SJSA1 (cell line): ENCODE results near the gene MYOM3. TPM values are rescaled to one million over a fixed set of nuclear protein-coding genes. Genes with fewer than 3 reads are reported as not detected.
A peak's percentile ranks its signal among the peaks of the same experiment; 100 is the strongest.
"Not testable (repeated sequence)": the region's sequence is repeated elsewhere in the genome, so short reads cannot be mapped to it uniquely, and the experiment has no call there.

Source experiments
- DNase-seq, 2 experiments: peaks; one replicate each; pipeline ENCODE4 v3.0.0-alpha.2; 2015 to 2020; ENCODE audit warnings: low spot score in 2 of 2, low read depth in 1 of 2
- H3K27ac ChIP-seq: fragments of 250-450 bp; sonication (Bioruptor Pico); 2 replicates; pipeline ENCODE4 v1.5.1; 2020; ENCODE audit warnings: mild to moderate bottlenecking, moderate library complexity
- H3K27me3 ChIP-seq: fragments of 250-450 bp; sonication (Bioruptor Pico); replicated peaks from 2 replicates; pipeline ENCODE4 v1.5.1; 2020; ENCODE audit warnings: mild to moderate bottlenecking, moderate library complexity
- H3K36me3 ChIP-seq: fragments of 250-450 bp; sonication (Bioruptor Pico); 2 replicates; pipeline ENCODE4 v1.5.1; 2020; ENCODE audit warnings: mild to moderate bottlenecking
- H3K4me1 ChIP-seq: fragments of 250-450 bp; sonication (Bioruptor Pico); replicated peaks from 2 replicates; pipeline ENCODE4 v1.6.1; 2021; ENCODE audit warnings: mild to moderate bottlenecking
- H3K4me3 ChIP-seq: fragments of 250-450 bp; sonication (Bioruptor Pico); 2 replicates; pipeline ENCODE4 v1.5.1; 2020; ENCODE audit warnings: mild to moderate bottlenecking
- H3K9me3 ChIP-seq: fragments of 250-450 bp; sonication (Bioruptor Pico); replicated peaks from 2 replicates; pipeline ENCODE4 v1.5.1; 2020; ENCODE audit warnings: mild to moderate bottlenecking
- total RNA-seq: library from RNA; depleted of rRNA; stranded (reverse); fragments of >200 nt; shearing (Covaris generic); gene quantifications from 2 replicates; pipeline ENCODE4 v1.2.3, GENCODE V29; 2014

Gene MYOM3
- total RNA-seq, 1 experiment from 2014 or later = 0.03 TPM

DNA sequence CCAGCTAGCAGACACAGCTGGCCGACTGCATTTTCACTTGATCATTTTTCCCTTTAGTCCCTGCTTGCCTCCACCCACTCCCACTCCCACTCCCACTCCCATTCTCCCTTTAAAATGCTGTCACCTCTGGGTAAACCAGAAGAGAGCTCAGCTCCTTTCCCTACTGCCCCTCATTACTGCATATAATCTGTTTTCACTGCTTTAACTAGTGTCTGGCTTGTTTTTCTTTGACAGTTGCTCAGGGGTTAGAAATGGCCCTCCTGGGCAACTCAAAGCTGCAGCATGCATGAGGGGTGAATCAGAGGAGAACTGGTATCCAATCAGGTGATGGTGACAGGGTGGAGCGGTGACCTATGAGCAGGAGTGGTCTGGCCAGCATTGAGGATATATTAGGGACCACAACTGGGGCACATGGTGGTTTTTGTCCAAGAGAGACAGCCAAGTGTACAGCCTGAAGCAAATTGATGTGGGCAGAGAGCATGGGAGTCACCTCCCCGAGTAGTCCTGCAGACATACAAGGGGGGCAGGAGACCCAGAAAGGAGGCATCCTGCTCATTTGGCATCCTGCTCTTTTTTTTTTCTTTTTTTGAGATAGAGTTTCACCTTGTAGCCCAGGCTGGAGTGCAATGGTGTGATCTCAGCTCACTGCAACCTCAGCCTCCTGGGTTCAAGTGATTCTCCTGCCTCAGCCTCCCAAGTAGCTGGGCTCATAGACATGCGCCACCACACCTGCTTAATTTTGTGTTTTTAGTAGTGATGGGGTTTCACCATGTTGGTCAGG lies 89.2 kb downstream of the MYOM3 start:
- H3K9me3 ChIP-seq = no peaks in the 10 kb centered on the region
- peak; percentile 52 to 71 for DNase-seq
- H3K4me3 ChIP-seq = no peak overlapping the region
- peaks cover 38% of the 10 kb centered on the region for H3K4me1 ChIP-seq
- H3K27ac ChIP-seq = peak overlapping the region; percentile 62
- no peaks in the 10 kb centered on the region for H3K27me3 ChIP-seq
- no peaks in the 10 kb centered on the region for H3K36me3 ChIP-seq

GRCh38 chr1:24021403-24022266 lies 90.3 kb downstream of the MYOM3 start:
- peak overlapping the region; percentile 62 for H3K27ac ChIP-seq
- H3K4me1 ChIP-seq = peaks cover 48% of the 10 kb centered on the region
- H3K36me3 ChIP-seq = no peaks in the 10 kb centered on the region
- H3K27me3 ChIP-seq = no peaks in the 10 kb centered on the region
- no peak for DNase-seq
- no peak overlapping the region for H3K4me3 ChIP-seq
- H3K9me3 ChIP-seq = no peaks in the 10 kb centered on the region

- Histone ChIP-seq H3K36me3 (no peaks in the 10 kb centered on the region), H3K9me3 (no peaks in the 10 kb centered on the region), H3K27me3 (no peaks in the 10 kb centered on the region), H3K27ac (peak overlapping the region; percentile 91; the same call in 1 of the 2 replicates), H3K4me3 (no peak overlapping the region), H3K4me1 (peaks cover 49% of the 10 kb centered on the region)
- DNase-seq = no peak
Measured at GRCh38 chr1:24020470-24020869, 91.5 kb downstream of the MYOM3 start.

DNA sequence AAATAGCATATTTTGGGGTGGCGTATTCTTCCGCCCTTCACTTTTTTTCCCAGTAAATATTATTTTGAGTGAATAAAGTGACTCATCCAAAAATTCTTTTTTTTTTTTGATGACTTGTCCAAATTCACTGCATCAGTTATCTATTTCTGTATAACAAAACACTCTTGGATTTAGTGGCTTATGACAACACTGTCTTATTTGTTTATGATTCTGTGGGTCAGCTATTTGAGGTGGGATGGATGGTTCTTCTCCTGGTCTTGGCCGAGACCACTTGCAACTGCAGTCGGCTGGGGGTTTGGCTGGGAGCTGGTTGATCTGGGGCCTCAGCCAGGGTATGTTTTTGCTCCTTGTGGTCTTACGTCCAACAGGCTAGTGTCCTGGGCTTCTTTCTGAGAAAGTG lies 91.9 kb downstream of the MYOM3 start:
- Histone ChIP-seq H3K27ac (peak overlapping the region; percentile 91), H3K4me3 (no peak overlapping the region), H3K9me3 (no peaks in the 10 kb centered on the region), H3K4me1 (peaks cover 49% of the 10 kb centered on the region), H3K27me3 (no peaks in the 10 kb centered on the region), H3K36me3 (no peaks in the 10 kb centered on the region)
- no peak for DNase-seq

- peaks cover 49% of the 10 kb centered on the region for H3K4me1 ChIP-seq
- peak overlapping the region; percentile 91 for H3K27ac ChIP-seq
- no peaks in the 10 kb centered on the region for H3K9me3 ChIP-seq
- H3K36me3 ChIP-seq = no peaks in the 10 kb centered on the region
- peak; percentile 95 to 98 for DNase-seq
- no peak overlapping the region for H3K4me3 ChIP-seq
- H3K27me3 ChIP-seq = no peaks in the 10 kb centered on the region
Measured at GRCh38 chr1:24018611-24019580, 93.0 kb downstream of the MYOM3 start.

DNA sequence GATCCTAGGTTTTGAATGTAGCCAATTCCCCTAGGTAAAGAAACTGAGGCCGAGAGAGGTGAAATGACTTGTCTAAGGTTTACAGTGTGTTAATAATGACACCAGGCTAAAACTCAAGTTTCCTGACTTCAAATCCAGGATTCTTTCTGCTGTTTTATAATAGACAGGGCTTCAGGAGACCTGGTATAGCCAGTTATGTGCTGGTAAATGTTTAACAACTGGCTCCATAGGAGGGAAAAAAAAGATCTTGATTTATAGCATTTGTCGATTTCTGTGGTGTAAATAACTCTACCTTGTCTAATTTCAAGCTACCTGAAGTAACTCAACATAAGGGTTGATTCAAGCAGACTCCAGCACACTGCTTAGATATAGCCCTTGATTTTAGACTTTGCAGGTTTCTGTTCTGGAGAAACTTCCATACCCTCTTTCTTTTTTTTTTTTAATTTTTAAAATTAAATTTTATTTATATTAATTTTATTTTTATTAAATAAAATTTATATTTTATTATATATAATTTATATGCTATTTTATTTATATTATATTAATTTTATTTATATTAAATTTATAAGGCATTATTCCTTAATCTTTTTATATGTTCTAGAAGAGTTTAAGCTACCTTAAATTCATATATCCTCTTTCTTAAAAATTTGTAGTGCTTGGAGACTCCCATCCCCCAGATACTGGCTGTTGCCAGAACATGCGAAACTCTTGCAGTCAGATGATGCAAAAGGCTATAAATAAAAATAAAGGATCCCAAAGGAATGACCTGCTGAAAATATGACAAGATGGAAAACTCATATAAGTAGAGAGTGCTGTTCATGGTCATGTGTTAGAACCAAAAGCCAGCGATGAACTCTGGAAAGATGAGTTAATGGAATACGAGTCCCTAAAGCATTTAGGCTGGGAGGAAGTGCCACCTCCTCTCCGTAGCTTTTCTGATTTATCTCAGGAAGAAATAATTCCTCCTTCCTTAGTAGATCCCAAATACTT lies 96.4 kb downstream of the MYOM3 start:
- no peaks in the 10 kb centered on the region for H3K27me3 ChIP-seq
- no peak overlapping the region for H3K27ac ChIP-seq
- H3K4me1 ChIP-seq = peaks cover 35% of the 10 kb centered on the region
- no peak overlapping the region for H3K4me3 ChIP-seq
- no peak for DNase-seq
- H3K36me3 ChIP-seq = no peaks in the 10 kb centered on the region
- no peaks in the 10 kb centered on the region for H3K9me3 ChIP-seq

GRCh38 chr1:24012878-24013277 lies 99.1 kb downstream of the MYOM3 start:
- H3K27ac ChIP-seq, H3K4me3 ChIP-seq, H3K36me3 ChIP-seq, H3K9me3 ChIP-seq, DNase-seq, H3K27me3 ChIP-seq: not testable (repeated sequence)
- H3K4me1 ChIP-seq = peaks cover 16% of the 10 kb centered on the region

GRCh38 chr1:24010650-24011049 lies 101.3 kb downstream of the MYOM3 start:
- DNase-seq = no peak
- Histone ChIP-seq H3K4me1 (peaks cover 5% of the 10 kb centered on the region; the same call in 1 of the 2 replicates), H3K36me3 (no peaks in the 10 kb centered on the region), H3K27ac (no peak overlapping the region), H3K9me3 (no peaks in the 10 kb centered on the region), H3K27me3 (no peaks in the 10 kb centered on the region), H3K4me3 (no peak overlapping the region)

DNA sequence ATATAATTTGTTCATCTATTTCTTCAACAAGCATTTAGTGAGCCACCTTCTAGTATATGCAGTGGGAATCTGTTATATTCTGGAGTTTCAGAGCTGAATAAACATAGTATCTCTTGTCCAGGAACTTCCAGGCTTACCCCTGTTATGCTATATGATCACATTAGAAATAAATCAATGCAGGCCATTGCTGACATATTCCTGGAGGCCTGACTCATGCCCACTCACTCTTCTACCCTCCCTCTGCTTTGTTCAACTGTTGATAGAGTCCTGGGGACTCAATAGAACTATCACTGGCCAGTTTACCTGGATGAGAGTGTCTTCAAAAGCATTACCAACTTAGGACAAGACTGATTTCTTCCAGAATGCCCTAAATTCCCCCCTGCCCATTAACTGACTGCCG lies 102.5 kb downstream of the MYOM3 start:
- Histone ChIP-seq H3K4me1 (peaks cover 5% of the 10 kb centered on the region; the same call in 1 of the 2 replicates), H3K36me3 (no peaks in the 10 kb centered on the region), H3K4me3 (no peak overlapping the region), H3K27me3 (no peaks in the 10 kb centered on the region), H3K27ac (no peak overlapping the region), H3K9me3 (no peaks in the 10 kb centered on the region)
- peak in 1 of 2 experiments; percentile 9 for DNase-seq

DNA sequence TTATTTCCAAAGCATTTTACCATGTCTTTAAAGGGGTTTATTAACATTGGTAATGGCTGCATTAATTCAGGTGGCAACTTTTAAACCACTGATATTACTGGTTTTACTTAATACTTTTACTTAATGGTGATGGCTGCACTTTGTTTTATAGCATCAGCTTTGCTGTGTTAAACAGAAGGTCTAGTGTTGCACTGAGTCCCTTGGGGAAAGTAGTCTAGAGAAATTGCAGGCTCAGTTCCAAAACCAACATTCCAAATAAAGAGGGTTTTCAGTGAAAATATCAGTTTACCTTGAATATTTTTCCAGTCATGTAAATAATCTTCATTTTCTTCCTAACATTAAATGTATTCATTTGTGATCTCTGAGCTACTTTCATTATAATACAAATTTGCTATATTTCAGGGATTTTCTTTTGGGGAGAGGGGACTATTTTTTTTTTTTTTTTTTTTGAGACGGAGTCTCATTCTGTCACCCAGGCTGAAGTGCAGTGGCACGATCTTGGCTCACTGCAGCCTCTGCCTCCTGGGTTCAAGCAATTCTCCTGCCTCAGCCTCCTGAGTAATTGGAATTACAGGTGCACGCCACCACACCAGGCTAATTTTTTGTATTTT lies 103.3 kb downstream of the MYOM3 start:
- not testable (repeated sequence) for H3K27ac ChIP-seq, H3K4me1 ChIP-seq, H3K9me3 ChIP-seq, H3K4me3 ChIP-seq, H3K27me3 ChIP-seq, DNase-seq, H3K36me3 ChIP-seq

- no peak overlapping the region for H3K27ac ChIP-seq
- H3K4me3 ChIP-seq = no peak overlapping the region
- peaks cover 5% of the 10 kb centered on the region; the same call in 1 of the 2 replicates for H3K4me1 ChIP-seq
Measured at GRCh38 chr1:24007079-24007478, 104.9 kb downstream of the MYOM3 start.

More at GRCh38 chr1:24007079-24007478, 104.9 kb downstream of the MYOM3 start:
- H3K27me3 ChIP-seq = 0 out of 2 replicates have a peak, but pooled peaks cover 3% of the 10 kb centered on the region
- H3K36me3 ChIP-seq = no peaks in the 10 kb centered on the region
- no peak for DNase-seq
- H3K9me3 ChIP-seq = no peaks in the 10 kb centered on the region
